Subcutaneous adipose tissue (tissue), 4 donors: ENCODE data around the gene SGIP1. TPM values are rescaled to one million over a fixed set of nuclear protein-coding genes. Genes with fewer than 3 reads are reported as not detected.

Source experiments
- total RNA-seq, 4 donors: library from RNA; depleted of rRNA; stranded (reverse); fragments of >200 nt; gene quantifications; one replicate each; pipeline ENCODE4 v1.1.0, GENCODE V29; 2016
- TF ChIP-seq, protein P1 (sequence below): fragments of 450-650 bp; IDR thresholded peaks from one replicate; pipeline ENCODE4 v1.5.1; 2016; ENCODE audit warnings: low read depth, mild to moderate bottlenecking, control low read depth, antibody characterized with exemption, moderate library complexity

SGIP1 gene
- total RNA-seq, 4 donors from 2014 or later = 5.9 to 23.1 (median 18.0) TPM

DNA sequence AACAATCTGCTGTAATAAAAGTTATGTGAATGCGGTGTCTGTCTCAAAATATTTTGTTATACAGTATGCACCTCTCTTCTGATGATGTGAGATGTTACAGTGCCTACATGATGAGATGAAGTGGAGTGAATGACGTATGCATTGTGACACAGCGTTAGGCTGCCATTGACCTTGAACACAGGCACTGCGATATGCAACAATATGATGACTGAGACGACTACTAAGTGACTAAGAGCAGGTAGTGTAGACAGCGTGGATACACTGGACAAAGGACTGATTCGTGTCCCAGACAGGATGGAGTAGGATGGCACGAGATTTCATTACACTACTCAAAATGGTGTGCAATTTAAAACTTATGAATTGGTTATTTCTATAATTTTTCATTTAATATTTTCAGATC is 8.4 kb downstream of the SGIP1 start:
- TF ChIP-seq, protein P1, sequence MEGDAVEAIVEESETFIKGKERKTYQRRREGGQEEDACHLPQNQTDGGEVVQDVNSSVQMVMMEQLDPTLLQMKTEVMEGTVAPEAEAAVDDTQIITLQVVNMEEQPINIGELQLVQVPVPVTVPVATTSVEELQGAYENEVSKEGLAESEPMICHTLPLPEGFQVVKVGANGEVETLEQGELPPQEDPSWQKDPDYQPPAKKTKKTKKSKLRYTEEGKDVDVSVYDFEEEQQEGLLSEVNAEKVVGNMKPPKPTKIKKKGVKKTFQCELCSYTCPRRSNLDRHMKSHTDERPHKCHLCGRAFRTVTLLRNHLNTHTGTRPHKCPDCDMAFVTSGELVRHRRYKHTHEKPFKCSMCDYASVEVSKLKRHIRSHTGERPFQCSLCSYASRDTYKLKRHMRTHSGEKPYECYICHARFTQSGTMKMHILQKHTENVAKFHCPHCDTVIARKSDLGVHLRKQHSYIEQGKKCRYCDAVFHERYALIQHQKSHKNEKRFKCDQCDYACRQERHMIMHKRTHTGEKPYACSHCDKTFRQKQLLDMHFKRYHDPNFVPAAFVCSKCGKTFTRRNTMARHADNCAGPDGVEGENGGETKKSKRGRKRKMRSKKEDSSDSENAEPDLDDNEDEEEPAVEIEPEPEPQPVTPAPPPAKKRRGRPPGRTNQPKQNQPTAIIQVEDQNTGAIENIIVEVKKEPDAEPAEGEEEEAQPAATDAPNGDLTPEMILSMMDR = no peak

DNA sequence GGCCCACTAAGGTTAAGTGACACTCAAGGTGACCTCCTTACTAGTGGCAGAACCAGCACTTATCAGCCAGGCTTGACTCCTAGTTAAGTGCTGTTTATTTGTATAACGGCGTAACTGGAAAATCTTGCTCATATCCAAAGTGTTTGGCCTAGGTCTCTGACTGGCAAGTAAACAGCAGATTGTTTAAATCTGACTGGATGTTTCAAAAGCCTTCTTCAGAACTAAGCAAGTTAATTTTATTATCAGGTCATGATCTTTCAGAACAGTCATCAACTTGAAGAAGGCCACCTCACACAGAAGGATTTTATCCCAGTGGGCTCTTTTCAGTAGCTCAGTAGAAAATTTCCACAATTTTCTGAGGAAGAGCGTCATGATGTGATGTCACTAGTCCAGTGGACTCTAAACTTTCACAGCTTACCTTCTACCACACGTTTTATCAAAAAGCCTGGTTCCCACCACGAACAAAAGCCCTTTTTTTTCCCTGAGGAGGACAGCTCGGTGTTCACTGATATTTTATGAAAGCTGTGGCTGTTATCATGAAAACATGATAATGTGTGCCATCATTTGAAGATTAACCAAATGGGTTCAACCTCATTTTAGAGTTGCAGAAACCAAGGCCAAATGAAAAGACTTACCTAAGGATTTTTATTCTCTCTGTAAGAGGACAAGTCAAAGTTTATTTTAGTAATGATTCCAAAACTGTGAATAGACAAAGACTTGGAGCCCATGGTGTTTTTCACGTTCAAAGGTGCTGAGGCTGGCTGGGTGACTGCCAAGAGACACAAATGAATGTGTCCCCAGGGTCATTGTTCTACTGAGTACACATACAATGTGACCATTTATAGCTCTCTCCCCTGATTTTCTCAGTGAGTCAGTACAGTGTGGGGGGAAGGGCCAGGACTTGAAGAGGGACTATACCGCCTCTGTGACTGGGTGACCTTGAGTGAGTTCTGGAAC is 9.1 kb downstream of the SGIP1 start:
- TF ChIP-seq, protein P1 = no peak

DNA sequence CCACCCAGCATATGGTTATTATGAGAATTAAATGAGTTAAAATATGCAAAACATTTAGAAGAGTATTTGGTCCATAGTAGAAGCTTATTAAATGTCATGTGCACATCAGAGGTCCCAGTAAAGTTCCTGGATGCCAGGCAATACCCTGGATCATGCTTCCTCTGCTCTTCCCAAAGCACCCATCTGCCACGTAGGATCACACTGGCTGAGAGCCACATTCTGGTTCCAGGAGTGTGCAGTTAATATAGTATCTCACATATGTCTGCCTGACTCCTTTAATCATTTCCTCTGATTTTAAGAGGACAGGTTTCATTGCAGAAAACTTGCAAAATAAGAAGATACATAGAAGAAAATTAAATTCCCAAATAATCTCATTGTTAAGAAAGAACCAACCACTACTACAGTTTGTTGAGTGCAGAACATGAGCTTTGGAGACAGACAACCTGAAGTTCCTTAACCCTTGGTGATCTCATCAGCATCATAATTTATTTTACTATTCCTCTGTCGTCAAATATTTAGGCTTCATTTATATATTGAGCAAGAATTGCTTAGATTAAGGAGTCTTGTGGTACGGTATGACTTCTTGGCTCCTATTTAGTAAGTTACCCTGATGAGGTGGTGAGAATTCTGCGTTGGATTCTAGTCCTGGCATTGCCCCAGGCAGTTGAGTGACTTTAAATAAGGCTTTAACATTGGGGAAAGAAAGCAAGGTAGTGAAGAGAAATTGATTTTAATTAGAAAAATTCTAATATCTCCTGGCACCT is 12.3 kb downstream of the SGIP1 start:
- TF ChIP-seq, protein P1 = no peak

DNA sequence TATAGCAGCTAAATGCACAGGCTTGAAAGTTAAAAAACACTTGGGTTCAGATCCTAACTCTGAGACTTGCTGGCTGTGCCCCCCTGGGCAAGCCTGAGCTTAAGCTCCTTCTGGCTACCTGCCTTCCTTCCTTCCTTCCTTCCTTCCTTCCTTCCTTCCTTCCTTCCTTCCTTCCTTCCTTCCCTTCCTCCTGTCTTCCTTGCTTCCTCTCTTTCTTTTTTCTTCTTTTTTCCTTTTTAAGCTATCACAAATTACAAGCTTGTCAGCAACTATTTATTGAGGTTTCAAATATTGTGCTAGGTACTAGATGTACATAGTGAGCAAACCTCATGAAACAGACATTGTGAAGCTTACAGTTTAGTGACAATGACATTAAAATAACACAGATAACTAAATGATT is 15.1 kb downstream of the SGIP1 start:
- TF ChIP-seq, protein P1 = no peak

DNA sequence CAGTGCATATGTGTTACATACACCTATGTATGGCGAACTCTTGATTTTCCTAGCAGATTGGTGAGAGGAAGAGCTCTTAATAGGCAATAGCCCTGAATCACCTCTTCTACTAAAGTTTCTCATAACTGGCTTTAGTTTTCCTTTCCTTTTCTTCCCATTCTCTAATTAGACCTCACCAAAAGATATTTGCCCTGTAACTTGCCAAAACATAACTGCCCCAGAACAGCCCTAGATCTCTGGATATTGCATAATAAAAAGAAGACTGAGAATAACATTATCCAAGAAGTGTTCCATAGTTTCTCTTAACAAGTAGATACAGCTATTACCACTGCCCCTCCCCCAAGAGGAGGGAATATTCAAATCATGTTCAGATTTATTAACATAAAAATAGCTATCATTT is 16.3 kb downstream of the SGIP1 start:
- TF ChIP-seq, protein P1 = no peak

DNA sequence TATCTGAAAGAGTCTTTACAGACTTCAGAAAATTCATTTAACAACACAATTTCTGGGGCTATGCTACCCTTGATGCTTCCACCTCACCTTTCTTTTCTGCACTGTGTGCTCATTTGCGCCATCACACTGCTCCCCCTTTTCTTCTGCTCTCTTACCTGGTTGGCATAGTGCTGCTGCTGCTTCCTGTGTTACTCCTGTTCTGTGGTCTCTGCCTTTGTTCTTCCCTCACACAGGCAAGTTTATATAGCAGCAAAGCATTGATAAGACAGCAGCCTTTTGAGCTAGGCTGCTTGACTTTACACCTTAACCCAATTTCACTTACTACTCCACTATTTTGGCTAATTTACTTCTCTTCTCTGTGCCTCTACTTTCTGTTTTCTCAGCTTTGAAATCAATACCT is 18.3 kb downstream of the SGIP1 start:
- TF ChIP-seq, protein P1 = no peak

DNA sequence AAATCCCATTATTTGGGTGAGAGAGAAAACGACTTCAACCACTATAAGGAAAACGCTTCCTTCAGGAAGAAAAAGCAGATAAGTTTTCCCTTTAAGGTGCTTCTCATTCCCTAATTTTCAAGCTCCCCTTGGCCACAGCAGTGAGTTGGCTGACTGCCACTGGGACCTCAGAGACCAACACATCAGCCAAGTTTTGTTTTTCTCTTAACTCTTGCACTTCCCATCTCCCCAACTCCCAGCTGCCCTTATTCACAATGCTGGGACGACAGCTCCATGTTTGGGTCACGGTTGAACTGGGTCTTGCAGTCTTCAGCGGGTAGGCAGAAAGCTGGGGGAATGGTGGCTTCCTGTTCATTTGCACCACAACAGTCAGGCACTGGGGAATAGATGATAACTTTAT is 18.9 kb downstream of the SGIP1 start:
- TF ChIP-seq, protein P1 = no peak
